ENCODE results near the gene FGFR1OP2. TPM values are rescaled to one million over a fixed set of nuclear protein-coding genes. Genes with fewer than 3 reads are reported as not detected.

Gene FGFR1OP2
- total and polyA plus RNA-seq, 2 of the 8 experiments (the other 6 are each of a cell fraction or from before 2014, with no cell fraction given): 8.8 to 34.4 TPM

- Histone ChIP-seq H3K23ac (ENCODE audit: insufficient read length) (no peak overlapping the region), H3K27me3 (replicated peaks in 1 of 4; ENCODE audit: control insufficient read depth in 3 of 4, extremely low read depth in 1 of 4, insufficient read depth in 3 of 4, low read length in 3 of 4) (no peaks in the 10 kb centered on the region)
- TF ChIP-seq BACH1 (IDR thresholded peaks at IDR 0.05; ENCODE audit: low read length): no peak
- no peak for TF ChIP-seq CREB1 (IDR thresholded peaks at IDR 0.05)
- TF ChIP-seq ATF2 (IDR thresholded peaks at IDR 0.05; ENCODE audit: low read length): no peak
- no peak for TF ChIP-seq SIRT6 (IDR thresholded peaks at IDR 0.05; ENCODE audit: low read length)
- TF ChIP-seq TCF12 (IDR thresholded peaks at IDR 0.05; ENCODE audit: low read depth, low read length): no peak
- no peak for TF ChIP-seq SUZ12 (IDR thresholded peaks at IDR 0.05; ENCODE audit: low read length)
- TF ChIP-seq JUN (IDR thresholded peaks at IDR 0.05; ENCODE audit: low read depth, low read length): no peak
- TF ChIP-seq CEBPB (IDR thresholded peaks at IDR 0.05; ENCODE audit: low read depth, low read length): no peak
- TF ChIP-seq FOSL1 (IDR thresholded peaks at IDR 0.05; ENCODE audit: insufficient read depth, low read depth, low read length): no peak
These were observed 74.6 kb downstream of the FGFR1OP2 start for GRCh38 chr12:27012982-27013255.

More at GRCh38 chr12:27012982-27013255, 74.6 kb downstream of the FGFR1OP2 start:
- H2BK15ac ChIP-seq (ENCODE audit: low read length): no peak overlapping the region
- no peak overlapping the region for H3K56ac ChIP-seq (replicated peaks; ENCODE audit: insufficient read length, low read depth, low read length)
- WGBS, 2 experiments (ENCODE audit: extremely low coverage in 1 of 2, insufficient coverage in 1 of 2, insufficient read length in 1 of 2, insufficient replicate concordance in 2 of 2, low coverage in 1 of 2, low lambda C conversion rate in 2 of 2, missing lambda C conversion rate in 1 of 2): 85% methylated on average over 5 of the region's 5 CpGs; no CpG with 5 or more reads in 1 of the 2 experiments
- H3K79me2 ChIP-seq (ENCODE audit: control insufficient read depth in 1 of 2, insufficient read depth in 2 of 2, low read length in 2 of 2): peaks cover 0 to 56% of the 10 kb centered on the region in 2 experiments; a peak in 2 of 4 replicates
- H2BK20ac ChIP-seq (ENCODE audit: low read length): no peak overlapping the region
- H3K9ac ChIP-seq (replicated peaks in 1 of 4; ENCODE audit: extremely low read depth in 1 of 4, low read depth in 3 of 4, low read length in 3 of 4): no peak overlapping the region
- FAIRE-seq: no peak
- peaks cover 0 to 10% (median 8%) of the 10 kb centered on the region in 4 experiments; a peak in 6 of 7 replicates for H3K4me1 ChIP-seq (replicated peaks in 1 of 4; ENCODE audit: control insufficient read depth in 3 of 4, insufficient read depth in 4 of 4, low read length in 3 of 4)
- no peak for DNase-seq (ENCODE audit: low read depth in 1 of 2, low spot score in 2 of 2)
- H3K23me2 ChIP-seq (ENCODE audit: low read depth, low read length): peaks cover 9% of the 10 kb centered on the region
- no peaks in the 10 kb centered on the region for H4K20me1 ChIP-seq (replicated peaks in 1 of 2; ENCODE audit: control insufficient read depth in 1 of 2, insufficient read depth in 2 of 2, low read length in 2 of 2)
- H4K91ac ChIP-seq (replicated peaks; ENCODE audit: insufficient read length, low read length): no peak overlapping the region
- no peak overlapping the region for H3K27ac ChIP-seq (ENCODE audit: low read depth, low read length)
- peak overlapping the region in 3 of 4 experiments; percentile 69 to 83 (median 81); a peak in 3 of 8 replicates for H3K4me3 ChIP-seq (ENCODE audit: extremely low read depth in 1 of 4, insufficient read depth in 2 of 4, low read depth in 3 of 4, low read length in 4 of 4)
- peak overlapping the region; percentile 79 to 90; a peak in 2 of 4 replicates for H3K4me2 ChIP-seq (ENCODE audit: insufficient read depth in 1 of 2, low read depth in 2 of 2, low read length in 2 of 2)
- no peak overlapping the region for H2BK5ac ChIP-seq (ENCODE audit: low read depth, low read length)
- H3K18ac ChIP-seq (ENCODE audit: extremely low read depth, low read length): no peak overlapping the region
- ChIA-PET POLR2A (ENCODE audit: partially characterized antibody) (interaction anchor here (0.7 to 1.5 kb wide), 3 partner anchors 9 to 263 kb away, joined by 3 to 4 read pairs (median 3); no protein-coding TSS in a partner anchor), CTCF (ENCODE audit: partially characterized antibody) (interaction anchor here (0.6 to 2.5 kb wide), 10 partner anchors 9 to 293 kb away, joined by 3 to 11 read pairs (median 4); partner anchors contain the start of gene MED21)
- H3K79me1 ChIP-seq (ENCODE audit: low read depth, low read length): no peaks in the 10 kb centered on the region
- H4K8ac ChIP-seq (ENCODE audit: extremely low read depth, insufficient read depth, low read length): no peak overlapping the region
- H3K9me3 ChIP-seq (ENCODE audit: insufficient read depth in 2 of 2, low read depth in 1 of 2, low read length in 1 of 2): no peaks in the 10 kb centered on the region
- no peak overlapping the region for H4K5ac ChIP-seq (ENCODE audit: insufficient read length, low read depth, low read length)
- no peaks in the 10 kb centered on the region; a peak in 1 of 8 replicates for H3K36me3 ChIP-seq (ENCODE audit: control insufficient read depth in 2 of 4, insufficient read depth in 4 of 4, low read length in 3 of 4)
- no peak overlapping the region for H2BK12ac ChIP-seq (ENCODE audit: low read depth, low read length)
- no peak overlapping the region for H2AFZ ChIP-seq (ENCODE audit: low read length)
- no peak overlapping the region for H3K14ac ChIP-seq (ENCODE audit: insufficient read length)
- H2AK5ac ChIP-seq (ENCODE audit: low read depth, low read length): no peak overlapping the region
- no peak overlapping the region for H3K4ac ChIP-seq (replicated peaks; ENCODE audit: insufficient read length, low read depth, low read length)
- H2BK120ac ChIP-seq (replicated peaks; ENCODE audit: low read depth, low read length): no peak overlapping the region
